Fibroblast of lung (primary cell): ENCODE measurements around the gene C1QC. TPM values are rescaled to one million over a fixed set of nuclear protein-coding genes. Genes with fewer than 3 reads are reported as not detected.

Source experiments
- DNase-seq, 2 donors: peaks; one replicate each; pipeline versions ENCODE4 v3.0.0 to v3.0.0-alpha.2; 2010; ENCODE audit warnings: low read depth in 2 of 2
- H2AFZ ChIP-seq: 2 replicates; pipeline ENCODE4 v1.5.1; 2012; ENCODE audit warnings: low read length, control low read depth, inconsistent platforms
- H3K27ac ChIP-seq: 2 replicates; pipeline ENCODE4 v1.5.1; 2011; ENCODE audit warnings: low read length, control low read depth; ENCODE audit not compliant: insufficient read depth
- H3K27me3 ChIP-seq: 2 replicates; pipeline ENCODE4 v1.5.1; 2011; ENCODE audit warnings: mild to moderate bottlenecking, low read length; ENCODE audit not compliant: control insufficient read depth, insufficient read depth
- H3K36me3 ChIP-seq: 2 replicates; pipeline ENCODE4 v1.5.1; 2011; ENCODE audit warnings: low read length; ENCODE audit not compliant: control insufficient read depth, insufficient read depth
- H3K4me1 ChIP-seq: 2 replicates; pipeline ENCODE4 v1.5.1; 2011; ENCODE audit warnings: low read length; ENCODE audit not compliant: control insufficient read depth, insufficient read depth; ENCODE audit errors: extremely low read depth
- H3K4me2 ChIP-seq: 2 replicates; pipeline ENCODE4 v1.5.1; 2011; ENCODE audit warnings: low read length, control low read depth; ENCODE audit not compliant: insufficient read depth; ENCODE audit errors: extremely low read depth
- H3K4me3 ChIP-seq, 4 experiments: fragments of 200-600 bp in 1 of 4; sonication (generic) in 1 of 4; replicated peaks in 1 of 4; 2 replicates each; pipeline ENCODE4 v1.5.1; 2011 to 2016; ENCODE audit warnings: low read length in 4 of 4, low read depth in 3 of 4, mild to moderate bottlenecking in 3 of 4, control low read depth in 2 of 4, inconsistent platforms in 1 of 4, mixed read lengths in 1 of 4; ENCODE audit not compliant: insufficient read depth in 1 of 4; ENCODE audit errors: control extremely low read depth in 1 of 4
- H3K79me2 ChIP-seq: 2 replicates; pipeline ENCODE4 v1.5.1; 2012; ENCODE audit warnings: mild to moderate bottlenecking, low read length, inconsistent platforms; ENCODE audit not compliant: control insufficient read depth, insufficient read depth
- H3K9ac ChIP-seq: 2 replicates; pipeline ENCODE4 v1.5.1; 2011; ENCODE audit warnings: mild to moderate bottlenecking, low read length, control low read depth; ENCODE audit not compliant: insufficient read depth
- H3K9me3 ChIP-seq: 2 replicates; pipeline ENCODE4 v1.5.1; 2012; ENCODE audit warnings: low read depth, low read length; ENCODE audit not compliant: control insufficient read depth, insufficient read depth
- H4K20me1 ChIP-seq: 2 replicates; pipeline ENCODE4 v1.5.1; 2011; ENCODE audit warnings: low read length; ENCODE audit not compliant: control insufficient read depth, insufficient read depth; ENCODE audit errors: extremely low read depth
- EZH2 ChIP-seq: IDR thresholded peaks from 2 replicates; pipeline ENCODE4 v1.5.1; 2012; ENCODE audit warnings: low read length, control low read depth, mild to moderate bottlenecking; ENCODE audit errors: missing control alignments
- polyA plus RNA-seq, 2 donors: library from polyadenylated mRNA; depleted of rRNA in 1 of 2; stranded (reverse) in 1 of 2; unstranded in 1 of 2; fragments of >200 nt; gene quantifications; 2 replicates each; pipeline ENCODE4 v1.2.1, GENCODE V29; 2011 to 2012; ENCODE audit warnings: missing spikeins in 1 of 2
- total RNA-seq: library from RNA; depleted of rRNA; stranded (reverse); fragments of >200 nt; gene quantifications from 2 replicates; pipeline ENCODE4 v1.2.1, GENCODE V29; 2014
- TF ChIP-seq, protein P1 (sequence below), 2 donors: IDR thresholded peaks in 1 of 2; conservative IDR thresholded peaks in 1 of 2; 1 replicate in 1 of 2; 2 replicates in 1 of 2; pipeline ENCODE4 v1.5.1; 2011 to 2012; ENCODE audit warnings: low read length in 2 of 2, control low read depth in 1 of 2, inconsistent platforms in 1 of 2, low read depth in 1 of 2, mild to moderate bottlenecking in 1 of 2

Gene C1QC
- total and polyA plus RNA-seq, 2 donors (not counting 1 experiment from before 2014, with no cell fraction given): not detected

DNA sequence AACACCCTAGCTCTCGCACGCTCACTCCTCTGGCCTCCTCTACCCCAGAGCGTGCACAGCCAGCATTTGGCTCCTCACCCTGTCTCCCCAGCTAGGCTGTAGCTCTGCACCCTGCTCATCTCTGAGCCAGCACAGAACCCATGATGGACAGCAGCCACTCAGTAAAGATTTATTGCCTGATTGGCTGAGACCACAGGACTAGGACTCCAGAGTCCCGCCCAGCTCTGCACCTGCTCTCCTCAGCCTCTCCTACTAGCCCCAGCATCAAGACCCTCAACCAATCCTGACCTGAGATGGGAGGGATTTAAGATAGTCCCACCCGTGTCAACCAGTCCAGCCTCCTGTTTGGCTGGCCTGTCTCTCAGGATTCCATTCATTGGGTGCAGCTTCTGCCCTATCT lies 18.9 kb downstream of the C1QC start:
- H3K27me3 ChIP-seq: peaks cover 10% of the 10 kb centered on the region
- no peaks in the 10 kb centered on the region for H3K4me1 ChIP-seq
- TF ChIP-seq, protein P1, sequence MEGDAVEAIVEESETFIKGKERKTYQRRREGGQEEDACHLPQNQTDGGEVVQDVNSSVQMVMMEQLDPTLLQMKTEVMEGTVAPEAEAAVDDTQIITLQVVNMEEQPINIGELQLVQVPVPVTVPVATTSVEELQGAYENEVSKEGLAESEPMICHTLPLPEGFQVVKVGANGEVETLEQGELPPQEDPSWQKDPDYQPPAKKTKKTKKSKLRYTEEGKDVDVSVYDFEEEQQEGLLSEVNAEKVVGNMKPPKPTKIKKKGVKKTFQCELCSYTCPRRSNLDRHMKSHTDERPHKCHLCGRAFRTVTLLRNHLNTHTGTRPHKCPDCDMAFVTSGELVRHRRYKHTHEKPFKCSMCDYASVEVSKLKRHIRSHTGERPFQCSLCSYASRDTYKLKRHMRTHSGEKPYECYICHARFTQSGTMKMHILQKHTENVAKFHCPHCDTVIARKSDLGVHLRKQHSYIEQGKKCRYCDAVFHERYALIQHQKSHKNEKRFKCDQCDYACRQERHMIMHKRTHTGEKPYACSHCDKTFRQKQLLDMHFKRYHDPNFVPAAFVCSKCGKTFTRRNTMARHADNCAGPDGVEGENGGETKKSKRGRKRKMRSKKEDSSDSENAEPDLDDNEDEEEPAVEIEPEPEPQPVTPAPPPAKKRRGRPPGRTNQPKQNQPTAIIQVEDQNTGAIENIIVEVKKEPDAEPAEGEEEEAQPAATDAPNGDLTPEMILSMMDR (conservative IDR thresholded peaks at IDR 0.05 in 1 of 2, IDR thresholded peaks at IDR 0.05 in 1 of 2; ENCODE audit: low read depth in 1 of 2, low read length in 2 of 2): no peak
- no peak for DNase-seq
- H4K20me1 ChIP-seq: no peaks in the 10 kb centered on the region
- no peak overlapping the region for H3K9ac ChIP-seq
- H3K4me2 ChIP-seq: no peak overlapping the region
- no peaks in the 10 kb centered on the region for H3K9me3 ChIP-seq
- H3K36me3 ChIP-seq: no peaks in the 10 kb centered on the region
- H3K79me2 ChIP-seq: no peaks in the 10 kb centered on the region
- no peak overlapping the region for H2AFZ ChIP-seq
- no peak overlapping the region for H3K4me3 ChIP-seq
- no peak overlapping the region for H3K27ac ChIP-seq

DNA sequence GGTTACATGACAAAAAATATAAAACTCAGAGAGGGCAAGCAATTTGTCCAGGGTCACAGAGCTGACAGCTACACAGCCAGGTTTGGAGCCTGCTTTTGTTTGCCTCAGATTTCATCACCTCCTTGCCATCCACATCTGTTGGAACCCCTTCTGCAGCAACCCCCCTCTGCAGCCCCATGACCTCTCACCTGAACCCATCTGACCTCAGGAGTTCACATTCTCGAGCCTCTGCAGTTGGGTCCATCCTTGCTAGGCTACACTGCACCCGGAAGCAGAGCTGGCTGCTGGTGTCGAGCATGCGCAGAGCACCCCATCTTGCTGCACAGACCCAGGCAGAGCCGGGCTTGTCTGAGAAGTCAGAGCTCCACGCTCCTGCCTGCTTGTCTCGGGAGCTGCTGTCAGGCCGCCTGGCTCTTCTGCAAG lies 19.6 kb downstream of the C1QC start:
- Histone ChIP-seq H3K27me3 (peaks cover 13% of the 10 kb centered on the region), H3K9ac (no peak overlapping the region), H4K20me1 (no peaks in the 10 kb centered on the region), H3K27ac (no peak overlapping the region), H2AFZ (no peak overlapping the region), H3K9me3 (no peaks in the 10 kb centered on the region), H3K4me1 (no peaks in the 10 kb centered on the region), H3K4me2 (no peak overlapping the region), H3K79me2 (no peaks in the 10 kb centered on the region), H3K4me3 (no peak overlapping the region), H3K36me3 (no peaks in the 10 kb centered on the region)
- no peak for TF ChIP-seq EZH2
- TF ChIP-seq, protein P1 (conservative IDR thresholded peaks at IDR 0.05 in 1 of 2, IDR thresholded peaks at IDR 0.05 in 1 of 2; ENCODE audit: low read depth in 1 of 2, low read length in 2 of 2): no peak
- no peak for DNase-seq

DNA sequence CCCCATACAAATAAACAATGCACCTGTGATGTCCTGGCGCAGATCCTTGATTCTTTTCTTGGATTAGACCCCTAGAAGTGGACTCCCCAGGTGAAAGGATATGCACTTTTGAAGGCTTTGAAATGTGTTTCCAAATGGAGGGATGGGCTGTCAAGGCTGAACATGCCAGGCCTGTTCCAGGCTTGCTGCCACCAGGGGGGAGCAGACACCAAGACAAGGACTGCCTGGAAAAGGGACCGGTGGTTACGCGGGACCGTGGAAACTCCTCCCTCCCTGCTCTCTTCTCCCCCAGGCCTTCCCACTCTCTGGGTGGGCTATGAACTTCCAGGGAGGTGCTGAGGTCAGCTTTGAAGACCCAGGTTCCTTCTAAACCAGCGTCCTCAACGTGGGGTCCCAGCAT lies 22.3 kb downstream of the C1QC start:
- no peaks in the 10 kb centered on the region for H4K20me1 ChIP-seq
- H3K9ac ChIP-seq: no peak overlapping the region
- H2AFZ ChIP-seq: no peak overlapping the region
- peaks cover 18% of the 10 kb centered on the region for H3K27me3 ChIP-seq
- H3K27ac ChIP-seq: no peak overlapping the region
- H3K4me1 ChIP-seq: no peaks in the 10 kb centered on the region
- H3K4me3 ChIP-seq: no peak overlapping the region
- H3K79me2 ChIP-seq: no peaks in the 10 kb centered on the region
- peak; percentile 21 to 36 for DNase-seq
- H3K36me3 ChIP-seq: no peaks in the 10 kb centered on the region
- no peak overlapping the region for H3K4me2 ChIP-seq
- TF ChIP-seq EZH2: no peak
- TF ChIP-seq, protein P1 (conservative IDR thresholded peaks at IDR 0.05 in 1 of 2, IDR thresholded peaks at IDR 0.05 in 1 of 2; ENCODE audit: low read depth in 1 of 2, low read length in 2 of 2): peak in 1 of 2 donors; percentile 52
- no peaks in the 10 kb centered on the region for H3K9me3 ChIP-seq
